Fibroblast of pulmonary artery (primary cell): ENCODE measurements around the gene LIN7C.

Experiments
- DNase-seq: peaks from one replicate; pipeline ENCODE4 v3.0.0-alpha.2; 2010; ENCODE audit warnings: low read depth
- H3K4me3 ChIP-seq: replicated peaks from 2 replicates; pipeline ENCODE4 v1.5.1; 2011; ENCODE audit warnings: low read depth, mild to moderate bottlenecking, control low read depth, low read length, moderate library complexity
- TF ChIP-seq, protein P1 (sequence below): IDR thresholded peaks from 2 replicates; pipeline ENCODE4 v1.5.1; 2011; ENCODE audit warnings: mild to moderate bottlenecking, control low read depth, low read length, inconsistent platforms; ENCODE audit errors: missing control alignments

LIN7C gene

DNA sequence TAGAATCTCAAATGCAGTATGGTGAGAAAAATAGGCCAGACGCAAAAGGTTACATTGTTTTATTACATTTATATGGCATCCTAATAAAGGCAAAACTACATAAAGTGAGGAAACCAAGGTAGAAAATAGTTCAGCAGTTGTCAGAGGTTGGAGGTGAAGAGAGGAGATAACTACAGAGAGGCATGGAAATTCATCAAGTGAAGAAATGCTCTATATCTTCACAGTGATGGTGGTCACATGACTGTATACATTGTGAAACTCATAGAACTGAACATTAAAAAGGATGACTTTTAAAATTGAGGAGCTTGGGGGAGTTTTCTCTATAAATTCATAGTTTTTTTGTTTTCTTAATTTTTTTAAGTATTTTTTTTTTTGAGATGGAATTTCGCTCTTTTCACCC lies 48.4 kb downstream of the LIN7C start:
- H3K4me3 ChIP-seq = no peak overlapping the region
- TF ChIP-seq, protein P1, sequence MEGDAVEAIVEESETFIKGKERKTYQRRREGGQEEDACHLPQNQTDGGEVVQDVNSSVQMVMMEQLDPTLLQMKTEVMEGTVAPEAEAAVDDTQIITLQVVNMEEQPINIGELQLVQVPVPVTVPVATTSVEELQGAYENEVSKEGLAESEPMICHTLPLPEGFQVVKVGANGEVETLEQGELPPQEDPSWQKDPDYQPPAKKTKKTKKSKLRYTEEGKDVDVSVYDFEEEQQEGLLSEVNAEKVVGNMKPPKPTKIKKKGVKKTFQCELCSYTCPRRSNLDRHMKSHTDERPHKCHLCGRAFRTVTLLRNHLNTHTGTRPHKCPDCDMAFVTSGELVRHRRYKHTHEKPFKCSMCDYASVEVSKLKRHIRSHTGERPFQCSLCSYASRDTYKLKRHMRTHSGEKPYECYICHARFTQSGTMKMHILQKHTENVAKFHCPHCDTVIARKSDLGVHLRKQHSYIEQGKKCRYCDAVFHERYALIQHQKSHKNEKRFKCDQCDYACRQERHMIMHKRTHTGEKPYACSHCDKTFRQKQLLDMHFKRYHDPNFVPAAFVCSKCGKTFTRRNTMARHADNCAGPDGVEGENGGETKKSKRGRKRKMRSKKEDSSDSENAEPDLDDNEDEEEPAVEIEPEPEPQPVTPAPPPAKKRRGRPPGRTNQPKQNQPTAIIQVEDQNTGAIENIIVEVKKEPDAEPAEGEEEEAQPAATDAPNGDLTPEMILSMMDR = no peak
- DNase-seq = no peak

DNA sequence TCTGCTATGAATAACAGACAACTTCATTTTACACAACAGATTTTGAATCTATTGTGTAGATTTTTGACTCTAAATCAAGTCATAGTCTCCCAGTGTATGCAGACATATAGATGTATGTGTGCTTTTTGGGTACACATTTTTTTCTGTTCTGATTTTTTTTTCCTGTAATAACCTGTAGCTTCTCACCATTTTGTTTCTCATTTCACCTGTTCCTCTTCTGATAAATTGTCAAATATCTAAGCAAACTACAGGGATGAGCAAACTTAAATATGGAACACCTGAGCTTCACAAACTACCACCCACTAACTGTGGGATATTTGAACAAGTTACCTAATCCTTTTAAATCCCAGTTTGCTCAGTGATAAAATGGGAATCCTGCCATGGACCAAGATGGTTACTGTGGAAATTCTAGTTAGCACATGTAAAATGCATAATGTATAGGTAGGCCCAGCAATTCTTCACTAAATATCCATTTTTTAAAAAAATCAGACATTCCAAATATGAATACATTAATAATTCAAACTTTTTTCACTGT lies 49.7 kb downstream of the LIN7C start:
- DNase-seq = no peak
- H3K4me3 ChIP-seq = no peak overlapping the region
- TF ChIP-seq, protein P1 = no peak

DNA sequence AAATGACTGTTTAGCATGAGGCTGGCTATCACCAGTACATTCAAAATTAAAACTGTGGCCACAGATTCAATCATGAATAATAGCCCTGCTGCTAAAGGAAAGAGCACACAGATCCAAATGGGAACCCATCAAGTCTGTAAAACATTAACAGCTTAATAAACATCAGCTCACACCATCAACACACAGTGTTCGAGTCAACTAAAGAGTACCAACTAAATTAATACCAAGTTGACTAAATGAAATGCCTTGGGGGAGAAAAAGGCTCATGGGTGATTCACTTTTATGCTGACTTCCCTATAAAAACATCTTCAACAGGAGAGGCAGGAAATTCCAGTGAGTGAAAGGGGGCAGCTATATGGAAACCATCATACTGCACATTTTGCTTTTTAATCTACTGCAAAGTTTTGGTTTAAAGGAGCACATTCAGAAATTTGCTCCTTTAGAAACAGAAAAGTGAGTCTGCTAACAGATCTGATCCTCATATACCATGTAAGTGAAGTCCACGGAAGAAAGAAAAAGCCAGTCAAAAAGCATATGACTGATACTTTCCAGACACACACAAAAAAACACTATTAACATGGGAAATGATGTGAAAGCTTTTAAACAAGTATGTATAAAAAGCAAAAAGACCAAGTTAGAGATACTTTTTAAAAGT lies 50.3 kb downstream of the LIN7C start:
- TF ChIP-seq, protein P1 = no peak
- no peak overlapping the region for H3K4me3 ChIP-seq
- peak; percentile 49 for DNase-seq

DNA sequence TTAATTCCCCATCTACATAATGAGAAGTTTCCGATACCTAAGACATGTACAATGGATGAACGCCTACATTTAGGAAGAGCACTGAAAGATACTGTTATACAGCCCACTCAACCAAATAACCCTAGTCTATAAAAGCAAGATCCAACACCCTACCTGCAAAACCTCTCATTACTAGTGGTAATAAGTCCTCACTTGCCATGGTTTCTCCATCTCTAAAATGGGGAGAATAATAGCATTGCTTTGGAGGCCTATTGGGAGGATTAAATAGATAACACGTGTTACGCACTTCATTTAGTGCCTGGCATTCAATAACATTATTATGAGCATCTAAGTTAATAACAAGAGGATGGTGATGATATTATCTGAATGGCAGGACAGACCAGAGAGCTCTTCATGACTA lies 50.9 kb downstream of the LIN7C start:
- TF ChIP-seq, protein P1 = no peak
- DNase-seq = no peak
- H3K4me3 ChIP-seq = no peak overlapping the region

DNA sequence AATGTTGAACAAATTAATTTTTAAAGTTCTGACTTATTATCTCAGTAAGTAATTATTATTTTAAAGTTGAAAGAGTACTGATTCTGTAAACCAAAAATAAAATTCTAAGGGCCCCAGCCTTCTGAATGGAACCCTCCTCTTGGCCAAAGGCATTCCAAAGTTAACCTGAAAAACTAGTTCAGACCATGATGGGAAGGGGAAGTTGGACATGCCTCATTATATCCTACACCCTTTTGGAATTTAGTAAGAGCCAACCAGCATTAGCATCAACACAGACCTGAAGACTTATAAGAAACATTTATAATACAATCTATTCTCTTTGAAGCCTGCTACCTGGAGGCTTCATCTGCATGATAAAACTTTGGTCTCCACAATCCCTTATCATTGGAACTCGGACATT lies 52.9 kb downstream of the LIN7C start:
- TF ChIP-seq, protein P1 = no peak

DNA sequence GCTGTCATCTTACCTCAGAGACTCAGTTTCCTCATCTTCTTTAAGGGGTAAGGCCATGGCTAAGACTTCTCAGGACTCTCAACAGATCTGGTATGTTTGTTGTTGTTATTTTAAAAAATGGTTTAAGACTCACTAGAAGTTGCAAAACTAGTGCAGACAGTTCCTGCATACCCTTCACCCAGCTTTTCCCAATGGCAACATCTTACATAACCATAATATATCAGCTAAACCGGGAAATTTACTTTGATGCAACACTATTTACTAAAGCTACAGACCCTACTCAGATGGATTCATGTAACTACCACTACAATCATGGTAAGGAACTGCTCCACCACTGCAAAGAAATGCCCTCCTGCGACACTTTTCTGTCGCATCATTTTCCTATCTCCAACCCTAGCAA lies 54.4 kb downstream of the LIN7C start:
- DNase-seq = no peak
- no peak overlapping the region for H3K4me3 ChIP-seq
- TF ChIP-seq, protein P1 = no peak

More for the DNA sequence above, 52.9 kb downstream of the LIN7C start:
- no peak for DNase-seq
- H3K4me3 ChIP-seq = no peak overlapping the region
